ENCODE data around the gene MEIS1.

Gene MEIS1

GRCh38 chr2:66494708-66495107, 59.8 kb downstream of the MEIS1 start:
- ChIA-PET POLR2A (no interaction called here), CTCF (interaction anchor here (1.0 kb wide), 1 partner anchor 12 kb away, joined by 3 read pairs; no protein-coding TSS in a partner anchor)
- TF ChIP-seq ZBTB10 (tag by site-specific recombination; IDR thresholded peaks at IDR 0.05) = no peak
- TF ChIP-seq PRDM6 (tag by site-specific recombination; IDR thresholded peaks at IDR 0.05) = no peak
- TF ChIP-seq ZNF350 (tag by site-specific recombination; IDR thresholded peaks at IDR 0.05) = no peak
- peak; percentile 58; the same call in 1 of the 2 replicates for TF ChIP-seq ZNF362 (tag by site-specific recombination; IDR thresholded peaks at IDR 0.05)
- no peak for TF ChIP-seq ZNF16 (tag by site-specific recombination; IDR thresholded peaks at IDR 0.05; ENCODE audit: low read depth)
- Histone ChIP-seq H3K4me3 (ENCODE audit: low read depth, low read length) (no peak overlapping the region), H3K4me1 (ENCODE audit: control insufficient read depth, insufficient read depth, low read length) (peaks cover 29% of the 10 kb centered on the region), H3K27ac (ENCODE audit: extremely low read depth, low read depth, low read length) (no peak overlapping the region), H3K36me3 (ENCODE audit: control insufficient read depth in 2 of 2, insufficient read depth in 1 of 2, low read length in 2 of 2) (no peaks in the 10 kb centered on the region), H3K9me3 (ENCODE audit: control insufficient read depth, insufficient read depth, low read depth, low read length) (no peaks in the 10 kb centered on the region)

- Histone ChIP-seq H3K4me3 (ENCODE audit: low read depth, low read length) (no peak overlapping the region), H3K4me1 (ENCODE audit: control insufficient read depth, insufficient read depth, low read length) (peaks cover 20% of the 10 kb centered on the region), H3K36me3 (ENCODE audit: control insufficient read depth in 2 of 2, insufficient read depth in 1 of 2, low read length in 2 of 2) (no peaks in the 10 kb centered on the region), H3K27ac (ENCODE audit: extremely low read depth, low read depth, low read length) (no peak overlapping the region; the same call in 1 of the 2 replicates), H3K9me3 (ENCODE audit: control insufficient read depth, insufficient read depth, low read depth, low read length) (no peaks in the 10 kb centered on the region)
- ChIA-PET CTCF (interaction anchor here (0.6 to 1.0 kb wide), 2 partner anchors 13 to 1154 kb away, joined by 3 read pairs; no protein-coding TSS in a partner anchor), POLR2A (interaction anchor here (0.6 kb wide), 1 partner anchor 34 kb away, joined by 8 read pairs; no protein-coding TSS in a partner anchor)
- no peak for TF ChIP-seq ZFHX2 (tag by site-specific recombination; conservative IDR thresholded peaks at IDR 0.05)
- TF ChIP-seq ZFP37 (tag by site-specific recombination; IDR thresholded peaks at IDR 0.05) = no peak
- TF ChIP-seq ZBTB21 (tag by site-specific recombination; IDR thresholded peaks at IDR 0.05) = peak; percentile 90
- peak; percentile 65 for TF ChIP-seq PRDM1 (tag by site-specific recombination; IDR thresholded peaks at IDR 0.05)
- TF ChIP-seq ZNF140 (tag by site-specific recombination; IDR thresholded peaks at IDR 0.05) = no peak
- peak; percentile 55 for TF ChIP-seq GLIS2 (tag by site-specific recombination; IDR thresholded peaks at IDR 0.05)
- TF ChIP-seq ZNF184 (tag by site-specific recombination; IDR thresholded peaks at IDR 0.05) = no peak
- no peak for TF ChIP-seq ZNF146 (tag by site-specific recombination; IDR thresholded peaks at IDR 0.05)
- peak; percentile 92 for TF ChIP-seq ZNF629 (tag by site-specific recombination; IDR thresholded peaks at IDR 0.05)
- no peak for TF ChIP-seq SALL2 (tag by site-specific recombination; IDR thresholded peaks at IDR 0.05; ENCODE audit: borderline replicate concordance)
- peak; percentile 86 for TF ChIP-seq ZBTB17 (tag by site-specific recombination; IDR thresholded peaks at IDR 0.05)
- no peak for TF ChIP-seq ZBTB6 (tag by site-specific recombination; IDR thresholded peaks at IDR 0.05)
- TF ChIP-seq IKZF3 (tag by site-specific recombination; IDR thresholded peaks at IDR 0.05) = peak; percentile 75
- TF ChIP-seq ZNF488 (tag by site-specific recombination; IDR thresholded peaks at IDR 0.05) = no peak
- TF ChIP-seq SP2 (tag by site-specific recombination; IDR thresholded peaks at IDR 0.05) = no peak
- peak; percentile 85 for TF ChIP-seq ZNF398 (tag by site-specific recombination; IDR thresholded peaks at IDR 0.05)
- TF ChIP-seq ZNF785 (tag by site-specific recombination; IDR thresholded peaks at IDR 0.05) = no peak
- no peak for TF ChIP-seq ZNF433 (tag by site-specific recombination; IDR thresholded peaks at IDR 0.05; ENCODE audit: low read depth)
- TF ChIP-seq TRIM28 (IDR thresholded peaks at IDR 0.05; ENCODE audit: borderline replicate concordance, low read length) = peak; percentile 34; the same call in 1 of the 2 replicates
- TF ChIP-seq ZNF600 (tag by site-specific recombination; IDR thresholded peaks at IDR 0.05) = peak; percentile 71
Observed at GRCh38 chr2:66495788-66496640, 61.1 kb downstream of the MEIS1 start.

Measured in HEK293 (cell line).